ENCODE results near the gene OR5W2.
"Not testable (repeated sequence)": the region's sequence is repeated elsewhere in the genome, so short reads cannot be mapped to it uniquely, and the experiment has no call there.

The OR5W2 gene

DNA sequence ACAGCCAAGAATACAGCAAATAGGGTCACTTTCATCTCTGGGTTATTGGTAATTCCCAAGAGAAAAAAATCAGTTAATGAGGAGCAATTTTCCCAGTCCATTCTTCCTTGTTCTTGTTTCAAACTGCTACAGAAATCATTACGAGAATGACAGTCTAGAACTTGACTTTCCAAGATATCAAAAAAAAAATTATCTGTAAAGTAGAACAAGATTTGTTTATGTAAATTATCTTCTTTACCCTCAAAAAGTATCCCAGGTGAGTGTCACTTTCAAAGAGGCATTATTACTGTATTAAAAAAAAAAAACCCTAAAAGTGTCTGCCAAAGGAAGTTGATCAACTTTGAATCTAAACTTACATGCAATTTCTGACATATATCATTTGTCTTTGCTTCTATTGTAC is at the start of gene OR5W2:
TSS of gene OR5W2 (minus strand) at position 101 of the 400 bp plus-strand sequence. CDS start at position 101, 0 bp downstream.
- DNase-seq = no peak

DNA sequence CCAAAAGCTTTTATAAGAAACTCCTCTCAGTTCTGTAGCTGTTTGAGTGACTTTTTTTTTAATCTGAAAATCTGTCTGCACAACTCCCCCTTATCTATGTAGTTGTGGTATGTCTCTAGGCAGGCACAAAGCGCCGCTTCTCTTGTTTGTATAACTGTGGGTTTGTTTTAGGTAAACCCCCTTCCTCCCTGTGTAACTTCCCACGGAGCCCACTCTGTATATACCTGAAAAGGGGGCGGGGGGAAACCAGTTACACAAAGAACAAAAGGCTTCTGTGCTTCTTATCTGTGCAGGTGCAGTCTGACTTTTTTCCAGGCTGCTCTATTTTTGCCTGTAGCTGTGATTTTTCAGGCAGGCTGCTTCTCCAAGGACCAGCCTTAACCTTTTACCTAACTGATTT is 42.1 kb upstream of the OR5W2 start:
- no peak for DNase-seq

DNA sequence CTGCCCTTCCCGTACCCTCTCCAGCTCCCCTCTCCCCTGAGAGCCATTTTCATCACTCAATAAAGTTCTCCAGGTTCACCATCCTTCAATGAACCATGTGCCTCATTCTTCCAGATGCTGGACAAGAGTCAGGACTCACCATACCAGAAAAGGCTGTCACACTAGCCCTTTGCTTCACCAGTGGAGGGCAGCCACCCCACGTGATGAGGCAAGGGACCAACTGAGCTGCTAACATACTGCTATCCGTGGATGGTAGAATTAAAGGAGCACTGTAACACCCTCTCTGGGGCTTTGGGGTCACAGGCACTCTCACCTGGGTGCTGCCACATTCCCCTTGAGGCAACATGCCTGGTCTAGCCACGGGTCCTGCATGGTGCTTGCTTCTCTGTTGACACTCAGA is 34.9 kb upstream of the OR5W2 start:
- no peak for DNase-seq

DNA sequence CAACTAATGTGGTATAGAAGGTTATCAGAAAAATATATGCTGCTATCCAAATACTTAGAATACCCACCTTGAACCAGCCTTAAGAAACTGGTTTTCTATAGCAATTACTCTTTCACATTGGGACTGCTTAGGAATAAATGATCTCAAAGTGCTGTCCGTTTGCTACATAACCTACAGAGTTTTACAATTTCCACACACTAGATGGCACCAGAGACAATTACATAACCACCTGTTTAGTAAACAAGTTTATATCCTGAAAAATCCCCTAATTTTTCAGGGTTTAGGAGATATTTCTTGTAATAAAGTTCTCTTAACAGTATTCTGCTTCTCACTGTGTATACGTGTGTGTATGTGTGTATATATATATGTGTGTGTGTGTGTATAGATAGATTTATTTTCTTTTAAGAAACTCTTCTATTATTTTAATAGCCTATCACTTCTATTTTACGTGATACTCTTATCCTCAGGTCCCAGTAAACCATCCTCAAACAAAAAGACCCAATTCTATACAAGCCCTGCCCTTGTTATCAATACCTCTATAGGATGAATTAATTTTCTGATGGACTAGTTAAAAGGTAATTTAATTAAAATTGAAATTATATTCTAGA is 28.5 kb upstream of the OR5W2 start:
- peak; percentile 23 for DNase-seq

DNA sequence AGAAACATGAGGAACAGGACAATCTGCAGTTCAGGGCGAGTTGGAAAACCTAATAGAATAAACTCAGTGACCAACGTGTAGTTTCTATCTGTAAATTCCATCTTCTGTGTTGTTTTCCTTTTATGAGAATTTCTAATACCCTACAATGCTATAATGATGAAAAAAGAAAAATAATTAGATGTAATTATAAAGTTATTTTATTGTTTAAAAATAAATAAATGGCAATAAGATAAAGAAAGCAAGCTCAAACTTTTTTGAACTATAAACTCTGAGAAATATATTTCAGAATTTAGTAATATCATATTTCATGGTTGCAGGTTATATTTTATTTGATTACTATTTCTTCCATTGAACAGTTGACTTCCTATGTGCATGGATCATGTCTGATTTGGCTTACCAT is 21.9 kb upstream of the OR5W2 start, which contains the start of gene OR5I1:
TSS of gene OR5I1 (minus strand) at position 101 of the 400 bp plus-strand sequence. CDS start at position 101, 0 bp downstream.
- no peak for DNase-seq

DNA sequence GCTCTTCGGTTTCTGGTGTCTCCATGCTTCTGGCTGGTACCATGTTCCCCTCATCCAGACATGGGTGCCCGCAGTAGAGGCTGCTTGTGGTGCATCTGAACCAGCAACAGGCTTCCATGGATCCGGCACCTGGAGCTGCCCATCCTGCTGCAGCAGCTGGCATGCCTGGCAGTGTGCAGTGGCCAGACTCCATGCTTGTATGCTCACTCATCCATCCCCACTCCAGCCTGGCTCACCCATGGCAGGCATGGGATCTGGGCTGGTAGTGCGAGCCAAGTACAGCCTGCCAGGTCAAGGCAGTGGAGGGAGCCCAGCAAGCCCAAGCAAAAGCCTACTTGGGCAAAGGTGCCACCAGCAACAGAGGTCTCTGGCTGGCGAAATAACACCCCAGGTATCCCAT is 6.2 kb upstream of the OR5W2 start:
- DNase-seq = no peak

DNA sequence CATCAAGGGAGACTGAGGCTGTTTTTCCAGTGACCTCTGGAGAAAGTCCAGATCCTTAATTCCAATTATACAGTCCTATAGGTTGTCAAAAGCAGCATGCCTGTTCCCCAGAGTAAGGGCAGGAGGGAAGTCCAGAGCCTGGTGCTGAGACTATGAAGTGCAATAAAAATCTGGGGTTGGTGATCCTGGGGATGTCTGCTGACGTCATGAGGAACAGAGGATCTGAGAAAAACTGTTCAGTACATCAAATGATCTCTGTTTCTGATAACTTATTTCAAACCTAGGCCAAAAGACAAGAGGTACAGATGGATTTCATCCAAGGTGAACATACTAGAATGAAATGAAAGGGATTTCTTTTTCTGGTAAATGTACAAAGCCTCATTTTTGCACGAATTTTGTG is 12.1 kb downstream of the OR5W2 start:
- no peak for DNase-seq

DNA sequence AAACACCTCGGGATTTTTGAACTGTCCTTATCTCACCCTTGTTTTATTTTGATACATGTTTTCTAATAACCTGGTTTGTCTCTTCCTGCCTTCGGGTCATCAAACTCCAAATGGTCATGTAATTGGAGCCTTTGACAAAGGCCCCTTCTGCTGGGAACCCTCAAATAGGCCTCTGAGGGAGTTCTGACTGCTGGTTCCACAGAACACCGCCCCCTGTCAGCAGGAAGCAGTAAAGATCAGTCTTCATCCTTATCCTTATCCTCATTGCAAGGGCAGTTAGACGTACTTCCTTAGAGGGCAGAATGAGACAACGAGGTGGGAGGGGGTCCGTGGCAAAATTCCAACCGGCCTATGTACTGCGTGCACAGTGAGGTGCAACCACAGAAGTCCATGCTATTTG is 19.2 kb downstream of the OR5W2 start:
- DNase-seq = no peak

DNA sequence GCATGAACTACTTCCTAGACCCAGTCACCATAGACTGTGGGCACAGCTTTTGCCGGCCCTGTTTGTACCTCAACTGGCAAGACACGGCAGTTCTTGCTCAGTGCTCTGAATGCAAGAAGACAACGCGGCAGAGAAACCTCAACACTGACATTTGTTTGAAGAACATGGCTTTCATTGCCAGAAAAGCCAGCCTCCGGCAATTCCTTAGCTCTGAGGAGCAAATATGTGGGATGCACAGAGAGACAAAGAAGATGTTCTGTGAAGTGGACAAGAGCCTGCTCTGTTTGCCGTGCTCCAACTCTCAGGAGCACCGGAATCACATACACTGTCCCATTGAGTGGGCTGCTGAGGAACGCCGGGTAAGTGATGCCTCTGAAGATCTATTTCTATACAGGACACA is 28.9 kb downstream of the OR5W2 start:
- not testable (repeated sequence) for DNase-seq

DNA sequence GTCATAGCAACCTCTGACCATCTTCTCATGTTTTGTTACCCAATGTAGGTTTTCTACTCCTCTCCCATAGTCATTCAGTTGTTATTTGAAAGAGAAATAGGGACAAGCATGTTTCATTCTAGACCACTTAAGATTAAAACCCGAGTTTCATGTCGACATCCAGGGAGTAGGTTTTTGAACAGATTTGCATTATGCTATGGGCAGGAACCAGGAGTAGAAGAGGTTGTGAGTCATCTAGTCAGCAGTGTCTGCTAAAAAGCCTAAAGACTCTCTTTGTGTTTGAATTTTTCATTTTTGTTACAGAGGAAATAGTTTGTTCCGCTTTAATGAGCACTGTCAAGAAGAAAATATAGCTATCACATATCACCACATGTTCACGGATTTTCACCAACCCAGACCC is 29.4 kb downstream of the OR5W2 start:
- DNase-seq = not testable (repeated sequence)

DNA sequence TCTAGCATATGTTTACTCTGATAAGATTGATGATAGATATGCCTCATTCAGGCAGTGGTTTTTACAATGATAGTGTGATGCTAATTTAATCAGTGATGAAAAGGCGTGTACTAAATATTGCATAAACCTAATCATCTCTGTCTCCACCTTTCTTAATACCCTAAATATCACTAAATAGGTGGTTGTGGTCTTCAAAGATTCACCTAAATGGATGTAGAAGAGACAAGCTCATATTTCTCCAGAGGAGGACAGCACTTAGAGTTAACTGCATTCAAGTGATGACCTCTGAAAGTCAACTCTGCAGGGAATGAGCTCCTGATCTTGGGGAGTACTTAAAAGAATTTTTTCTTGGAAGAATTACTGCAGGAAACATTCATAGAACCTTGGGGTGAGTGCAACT is 31.4 kb downstream of the OR5W2 start, which contains the start of gene TRIM51:
TSS of gene TRIM51 (plus strand) at position 301 of the 400 bp plus-strand sequence. CDS start 2,132 bp downstream, outside the sequence.
- DNase-seq = not testable (repeated sequence)

DNA sequence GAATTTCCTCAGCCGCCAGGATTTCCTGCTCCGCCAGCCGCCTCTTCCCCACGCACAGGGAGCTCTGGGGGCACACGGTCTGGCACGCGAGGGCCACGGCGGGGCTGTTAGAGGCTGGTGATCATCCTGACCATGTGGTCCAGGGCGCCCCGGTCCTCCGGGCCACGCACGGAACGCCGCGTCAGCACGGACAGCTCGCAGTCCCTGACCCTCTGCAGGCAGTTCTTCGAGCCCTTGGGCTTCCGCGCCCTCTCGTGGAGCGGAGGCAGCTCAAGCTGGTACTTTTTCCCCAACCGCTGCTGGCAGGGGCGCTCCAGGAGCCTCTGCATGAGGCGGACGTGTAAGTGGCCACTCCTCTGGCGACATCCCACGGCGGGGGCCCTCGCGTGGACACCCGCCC is 41.2 kb downstream of the OR5W2 start:
- DNase-seq = not testable (repeated sequence)

DNA sequence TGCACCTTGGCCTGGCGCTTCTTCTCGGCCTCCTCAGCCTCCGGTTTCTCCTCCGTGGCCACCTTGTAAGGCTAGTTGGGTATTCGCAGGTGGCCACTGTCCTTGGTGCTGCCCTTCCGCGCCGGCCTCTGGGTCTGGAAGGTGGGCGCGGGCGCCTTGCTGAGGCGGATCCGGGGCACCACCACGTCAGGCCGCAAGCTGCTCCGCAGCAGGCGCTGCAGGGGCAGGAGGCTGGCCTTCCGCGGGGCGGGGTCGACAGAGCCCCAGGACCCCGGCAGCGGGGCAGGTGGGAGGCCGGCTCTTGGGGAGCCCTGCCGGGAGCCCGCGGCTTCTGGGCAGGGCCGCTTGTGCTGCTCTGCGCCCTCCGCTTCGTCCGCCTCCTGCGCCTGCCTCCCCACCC is 41.7 kb downstream of the OR5W2 start:
- DNase-seq = not testable (repeated sequence)

DNA sequence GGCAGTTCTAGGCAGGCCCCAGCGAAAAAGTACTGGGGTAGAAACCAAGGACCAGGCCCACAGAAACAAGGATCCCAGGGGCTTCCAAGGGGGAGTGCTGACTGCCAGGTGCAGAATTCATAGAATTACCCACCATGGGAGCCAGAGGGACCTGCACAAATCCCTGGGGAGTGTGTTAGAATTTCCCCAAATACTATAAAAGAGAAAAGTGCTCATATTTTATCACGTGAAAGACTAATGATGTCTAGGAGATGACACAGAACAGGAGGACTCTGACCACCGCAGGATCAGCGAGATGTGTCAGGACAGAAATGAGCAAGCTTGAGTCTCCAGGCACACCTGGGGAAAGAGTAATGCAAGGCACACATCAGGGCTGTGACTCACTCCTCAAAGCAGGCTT is 47.0 kb downstream of the OR5W2 start:
- DNase-seq = not testable (repeated sequence)
